T47D (cell line): ENCODE measurements around the gene MAP3K19.
A peak's percentile ranks its signal among the peaks of the same experiment; 100 is the strongest.

Source experiments
- DNase-seq, 2 experiments: peaks; one replicate each; pipeline versions ENCODE4 v3.0.0 to v3.0.0-alpha.2; 2011 to 2012; ENCODE audit warnings: low read depth in 1 of 2, low spot score in 1 of 2
- JUND ChIP-seq: IDR thresholded peaks from 2 replicates; pipeline ENCODE4 v1.6.1; 2012; ENCODE audit warnings: low read depth
- in situ Hi-C: cut with HindIII; loops from 2 replicates; pipeline ENCODE4 v1.10.0; 2016; ENCODE audit warnings: low sequenced_read_pairs, low pct_unique_long_range_greater_than_20kb

MAP3K19 gene

DNA sequence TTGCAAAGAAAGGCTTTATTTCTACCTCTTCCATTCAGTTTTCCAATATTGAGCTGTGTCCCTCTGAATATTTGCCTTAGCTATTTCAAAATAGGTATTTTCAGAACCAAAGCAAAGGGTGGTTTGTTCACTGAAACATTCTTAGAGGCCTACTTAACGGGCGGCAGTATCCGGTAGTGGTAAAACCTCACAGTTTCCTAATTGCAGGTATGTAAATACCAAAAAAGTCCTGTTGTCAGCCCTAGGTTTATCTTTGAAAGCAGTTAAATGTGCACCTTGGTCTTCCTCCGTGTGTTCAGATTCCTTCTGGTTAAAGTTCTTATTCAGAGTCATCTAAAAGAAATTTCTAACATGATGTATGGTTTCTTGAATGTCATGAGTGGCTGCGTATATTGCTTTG is 89.8 kb downstream of the MAP3K19 start:
- no peak for DNase-seq
- no peak for TF ChIP-seq JUND
- in situ Hi-C loops: no loop called here

GRCh38 chr2:134955744-134956143 is 91.5 kb downstream of the MAP3K19 start:
- no peak for TF ChIP-seq JUND
- in situ Hi-C loops: no loop called here
- DNase-seq: peak in 1 of 2 experiments; percentile 8

DNA sequence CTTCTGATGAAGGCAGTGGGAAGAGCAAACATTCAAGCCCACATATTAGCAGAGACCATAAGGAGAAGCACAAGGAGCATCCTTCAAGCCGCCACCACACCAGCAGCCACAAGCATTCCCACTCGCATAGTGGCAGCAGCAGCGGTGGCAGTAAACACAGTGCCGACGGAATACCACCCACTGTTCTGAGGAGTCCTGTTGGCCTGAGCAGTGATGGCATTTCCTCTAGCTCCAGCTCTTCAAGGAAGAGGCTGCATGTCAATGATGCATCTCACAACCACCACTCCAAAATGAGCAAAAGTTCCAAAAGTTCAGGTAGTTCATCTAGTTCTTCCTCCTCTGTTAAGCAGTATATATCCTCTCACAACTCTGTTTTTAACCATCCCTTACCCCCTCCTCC is 93.2 kb downstream of the MAP3K19 start:
- DNase-seq: no peak
- in situ Hi-C loops: no loop called here
- TF ChIP-seq JUND: no peak

- no peak for DNase-seq
- in situ Hi-C loops: no loop called here
- TF ChIP-seq JUND: no peak
Observed at GRCh38 chr2:134952608-134953007, 94.6 kb downstream of the MAP3K19 start.

DNA sequence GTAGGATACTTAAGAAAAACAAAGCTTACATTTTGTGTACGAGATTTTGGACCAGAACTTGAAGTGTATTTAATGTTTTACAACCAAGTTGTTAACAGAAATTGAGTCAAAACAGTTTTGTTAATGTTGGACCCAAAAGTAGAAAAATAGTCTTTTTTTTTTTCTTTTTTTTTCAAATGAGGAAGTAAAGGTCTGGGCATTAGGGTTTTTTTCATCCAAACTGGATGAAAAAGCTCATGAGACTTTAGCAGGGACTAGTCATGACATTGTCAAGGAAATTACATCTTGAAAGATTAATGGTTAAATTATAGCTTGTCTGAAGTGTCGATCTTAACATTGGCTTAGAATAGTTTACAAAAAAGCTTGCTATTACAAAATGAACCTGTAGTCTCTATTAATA is 96.4 kb downstream of the MAP3K19 start:
- TF ChIP-seq JUND: no peak
- in situ Hi-C loops: no loop called here
- no peak for DNase-seq

DNA sequence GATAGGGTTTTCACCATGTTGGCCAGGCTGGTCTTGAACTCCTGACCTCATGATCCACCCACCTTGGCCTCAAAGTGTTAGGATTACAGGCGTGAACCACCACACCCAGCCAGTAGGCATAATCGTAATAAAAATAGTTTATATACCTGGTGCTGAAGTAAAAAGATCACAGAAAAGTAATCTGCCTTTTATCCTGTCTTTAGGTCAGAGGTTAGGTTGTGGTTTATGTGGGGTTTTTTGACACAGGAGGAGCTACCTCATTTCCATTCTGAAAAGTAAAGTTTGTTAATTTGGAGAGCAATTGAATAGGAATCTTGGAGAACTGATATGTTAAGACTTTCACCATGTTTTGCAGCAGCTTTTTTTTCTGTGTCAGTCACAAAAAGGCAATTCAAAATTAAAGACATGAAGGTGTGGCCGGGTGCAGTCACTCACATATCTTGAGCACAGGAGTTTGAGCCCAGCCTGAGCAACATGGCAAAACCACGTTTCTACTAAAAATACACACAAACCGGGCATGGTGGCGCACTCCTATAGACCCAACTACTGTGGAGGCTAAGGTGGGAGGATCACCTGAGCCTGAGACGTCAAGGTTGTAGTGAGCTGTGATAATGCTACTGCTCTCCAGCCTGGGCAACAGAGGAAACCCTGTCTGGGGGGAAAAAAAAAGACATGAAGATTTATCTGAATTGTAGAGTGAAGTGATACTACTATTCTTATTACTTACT is 97.1 kb downstream of the MAP3K19 start:
- in situ Hi-C loops: no loop called here
- TF ChIP-seq JUND: no peak
- no peak for DNase-seq

- in situ Hi-C loops: no loop called here
- TF ChIP-seq JUND: no peak
- DNase-seq: no peak
Observed at GRCh38 chr2:134946073-134946472, 101.2 kb downstream of the MAP3K19 start.

DNA sequence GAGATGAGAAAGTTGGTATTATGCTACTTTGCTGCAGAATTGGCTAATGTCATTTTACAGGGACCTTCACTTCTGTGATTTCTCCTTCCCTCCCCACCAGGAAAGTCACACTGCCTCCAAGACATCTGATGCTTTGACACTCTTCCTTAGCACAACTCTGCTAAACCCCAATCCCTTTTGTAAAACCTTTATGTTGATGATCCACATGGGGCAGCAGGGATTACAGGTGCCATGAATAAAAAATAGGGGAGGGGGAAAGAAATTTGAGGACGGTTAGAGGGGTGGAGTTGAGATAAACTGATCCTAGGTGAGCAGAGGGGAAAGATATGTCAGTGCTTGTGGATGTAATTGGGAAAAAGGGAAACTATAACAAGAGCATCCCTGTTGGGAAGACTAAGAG is 102.3 kb downstream of the MAP3K19 start:
- no peak for TF ChIP-seq JUND
- DNase-seq: no peak
- in situ Hi-C loops: no loop called here

- TF ChIP-seq JUND: no peak
- no peak for DNase-seq
- in situ Hi-C loops: no loop called here
Observed at GRCh38 chr2:134943540-134943939, 103.7 kb downstream of the MAP3K19 start.

- TF ChIP-seq JUND: no peak
- DNase-seq: peak in 1 of 2 experiments; percentile 23
- in situ Hi-C loops: no loop called here
Observed at GRCh38 chr2:134936691-134937090, 110.6 kb downstream of the MAP3K19 start.

GRCh38 chr2:134934641-134935040 is 112.6 kb downstream of the MAP3K19 start:
- in situ Hi-C loops: no loop called here
- no peak for TF ChIP-seq JUND
- no peak for DNase-seq

GRCh38 chr2:134934150-134934549 is 113.1 kb downstream of the MAP3K19 start:
- no peak for DNase-seq
- in situ Hi-C loops: no loop called here
- no peak for TF ChIP-seq JUND

DNA sequence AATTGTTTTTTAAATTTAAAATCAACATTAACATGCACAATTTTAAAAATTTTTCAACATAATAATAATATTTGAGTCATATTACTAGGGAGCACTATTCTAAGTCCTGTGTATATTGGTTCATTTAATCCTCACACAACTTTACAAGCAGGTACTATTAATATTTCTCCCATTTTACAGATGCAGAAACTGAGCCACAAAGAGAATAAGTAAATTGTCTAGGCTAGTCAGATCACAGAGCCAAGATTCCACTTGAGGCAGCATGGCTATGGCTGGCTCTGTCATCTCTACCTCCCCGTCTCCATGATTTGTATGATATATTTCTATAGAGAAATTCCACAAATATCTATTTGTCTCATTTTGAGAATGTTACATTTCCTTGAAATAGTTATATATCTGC is 113.5 kb downstream of the MAP3K19 start:
- no peak for TF ChIP-seq JUND
- no peak for DNase-seq
- in situ Hi-C loops: no loop called here
